CD4-positive, alpha-beta T cell treated with Interferon alpha-2 for 1 hour (primary cell): ENCODE data around the gene LCN15.
"Not testable (repeated sequence)": the region's sequence is repeated elsewhere in the genome, so short reads cannot be mapped to it uniquely, and the experiment has no call there.

Source experiments
- DNase-seq, 2 donors: peaks; one replicate each; pipeline ENCODE4 v3.0.0-alpha.2; 2020 to 2022

LCN15 gene

DNA sequence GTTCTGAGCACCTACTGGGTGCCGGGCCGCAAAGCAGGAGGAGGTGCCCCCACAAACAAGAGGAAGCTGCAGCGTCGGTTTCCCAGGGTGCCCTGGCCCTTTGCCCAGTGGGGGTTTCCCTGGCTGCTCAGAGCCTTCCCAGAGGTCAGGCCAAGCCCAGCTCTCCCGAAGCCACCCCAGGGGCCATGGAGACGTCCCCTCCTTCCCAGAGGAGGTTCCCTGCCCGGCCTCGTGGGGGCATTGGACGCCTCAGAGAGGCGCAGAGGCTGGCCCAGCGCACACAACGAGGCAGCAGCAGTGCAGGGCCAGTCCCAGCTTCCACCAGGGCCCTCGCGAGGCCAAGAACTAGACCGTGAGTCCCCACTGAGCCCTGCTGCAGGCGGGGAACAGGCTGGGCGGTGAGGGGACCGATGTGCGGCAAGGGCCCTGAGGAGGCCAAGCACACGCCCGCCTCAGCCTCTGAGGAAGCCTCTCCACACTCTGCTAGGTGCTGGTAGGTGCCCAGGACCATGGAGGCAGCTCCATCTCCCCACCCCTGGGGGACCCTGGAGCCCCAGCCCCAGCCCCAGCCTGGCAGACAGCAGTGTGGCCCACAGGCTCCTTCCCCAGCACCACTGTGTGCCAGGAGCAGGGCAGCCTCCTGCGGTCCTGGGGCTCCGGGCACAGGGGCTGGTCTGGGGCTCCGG is 45.0 kb downstream of the LCN15 start:
- DNase-seq: peak; percentile 36 to 42

DNA sequence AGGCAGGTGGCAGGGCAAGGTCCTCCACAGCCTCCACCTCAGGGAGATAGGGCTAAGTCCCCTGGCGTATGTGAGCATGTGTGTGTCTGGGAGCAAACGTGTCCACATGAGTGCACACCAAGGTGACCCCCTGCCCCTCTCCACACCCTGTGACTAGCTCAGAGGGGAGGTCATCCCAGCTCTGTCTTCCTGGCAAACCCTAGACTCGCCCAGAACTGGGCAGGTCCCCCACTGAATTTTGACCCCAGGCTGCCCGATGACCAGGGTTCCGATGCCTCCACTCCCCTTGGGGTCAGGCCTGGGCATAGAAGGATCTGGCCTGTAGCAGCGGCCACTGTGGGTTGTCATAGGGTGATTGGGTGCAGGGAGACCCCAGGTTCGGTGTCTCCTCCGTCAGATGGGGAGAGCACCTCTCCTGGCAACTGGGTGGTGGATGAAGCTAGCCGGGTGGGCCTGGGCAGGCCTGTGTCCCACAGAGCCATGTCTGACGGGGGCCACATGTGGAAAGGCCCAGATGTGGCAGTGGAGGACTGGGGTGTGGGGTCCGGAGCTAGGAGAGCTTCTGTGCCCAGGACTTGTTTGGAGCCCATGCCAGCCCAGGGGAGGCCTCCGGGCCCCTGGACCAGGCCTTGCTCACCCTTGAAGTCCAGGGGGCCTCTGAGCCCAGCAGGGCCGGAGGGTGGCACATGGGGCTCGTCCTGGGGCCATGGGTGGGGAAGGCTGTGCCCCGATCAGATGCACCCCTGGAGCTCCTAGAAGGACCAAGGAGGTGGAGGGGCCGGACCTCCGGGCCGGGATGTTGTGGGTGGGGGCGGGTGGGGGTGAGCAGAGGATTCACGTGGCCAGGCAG is 45.7 kb downstream of the LCN15 start:
- DNase-seq: no peak

DNA sequence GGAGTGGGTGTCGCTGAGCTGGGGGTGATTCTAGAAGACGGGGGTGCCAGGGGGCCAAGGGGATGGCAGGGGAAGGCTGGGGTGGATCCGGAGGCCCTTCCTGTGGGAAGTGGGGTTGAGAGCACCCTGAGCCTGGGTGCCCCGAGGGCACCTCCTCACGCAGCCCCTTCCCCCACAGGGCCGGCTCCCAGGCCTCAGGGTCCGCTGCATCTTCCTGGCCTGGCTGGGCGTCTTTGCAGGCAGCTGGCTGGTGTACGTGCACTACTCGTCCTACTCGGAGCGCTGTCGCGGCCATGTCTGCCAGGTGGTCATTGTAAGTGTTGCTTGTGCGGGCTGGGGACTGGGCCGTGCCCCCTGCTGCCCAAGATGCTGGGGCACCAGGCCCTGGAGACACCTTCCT is 46.9 kb downstream of the LCN15 start:
- no peak for DNase-seq

DNA sequence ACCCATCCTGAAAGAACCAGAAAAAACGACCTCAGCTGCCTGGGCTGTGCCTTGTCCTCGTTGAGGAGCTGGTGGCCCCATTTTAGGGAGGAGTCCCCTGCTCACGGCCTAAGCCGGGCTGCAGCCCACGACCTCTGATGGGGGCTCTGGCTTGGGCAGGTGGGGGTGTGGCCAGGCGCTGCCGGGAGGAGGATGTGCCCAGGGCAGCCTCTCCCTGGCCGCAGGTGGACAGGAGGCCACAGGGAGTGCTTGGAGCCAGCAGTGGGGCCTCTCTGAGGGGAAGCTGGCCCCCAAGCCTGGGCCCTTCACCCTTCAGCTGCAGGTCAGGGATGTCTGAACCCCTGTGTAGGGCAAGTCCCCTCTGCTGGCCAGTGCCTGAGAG is 49.4 kb downstream of the LCN15 start:
- DNase-seq: no peak

DNA sequence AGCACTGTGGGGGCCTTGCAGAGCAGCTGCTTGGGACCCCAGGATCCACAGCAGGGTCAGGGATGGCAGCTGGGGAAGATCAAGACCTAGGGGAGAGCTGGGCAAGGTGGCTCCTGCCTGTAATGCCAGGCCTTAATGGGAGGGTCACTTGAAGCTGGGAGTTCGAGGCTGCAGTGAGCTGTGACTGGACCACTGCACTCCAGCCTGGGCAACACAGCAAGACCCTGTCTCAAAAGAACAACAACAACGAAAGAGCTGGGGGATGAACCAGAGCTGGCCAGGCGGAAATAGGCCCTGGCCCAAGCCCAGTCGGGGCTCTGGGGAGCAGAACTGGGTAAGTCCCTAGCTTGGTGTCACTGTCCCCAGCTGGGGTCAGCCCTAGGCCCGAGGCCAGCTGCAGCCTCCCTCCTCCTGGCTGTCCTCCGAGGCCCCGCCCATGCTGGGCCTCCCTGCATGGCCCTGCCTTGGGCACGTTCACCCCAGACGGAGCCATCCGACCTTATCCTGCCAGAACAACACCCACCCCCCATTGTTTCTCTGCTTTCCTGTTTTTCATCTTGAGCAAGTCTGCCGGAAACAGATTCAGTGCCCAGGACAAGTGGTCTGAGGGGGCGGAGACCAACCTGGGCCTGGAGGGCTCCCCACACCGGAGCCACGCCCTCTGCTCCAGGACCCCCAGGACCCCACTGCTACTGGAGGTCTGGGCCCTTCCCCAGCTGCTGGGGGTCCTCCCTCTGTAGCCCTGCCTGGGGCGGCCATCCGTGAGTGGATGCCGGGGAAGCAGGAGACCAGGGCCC is 50.0 kb downstream of the LCN15 start:
- DNase-seq: no peak

DNA sequence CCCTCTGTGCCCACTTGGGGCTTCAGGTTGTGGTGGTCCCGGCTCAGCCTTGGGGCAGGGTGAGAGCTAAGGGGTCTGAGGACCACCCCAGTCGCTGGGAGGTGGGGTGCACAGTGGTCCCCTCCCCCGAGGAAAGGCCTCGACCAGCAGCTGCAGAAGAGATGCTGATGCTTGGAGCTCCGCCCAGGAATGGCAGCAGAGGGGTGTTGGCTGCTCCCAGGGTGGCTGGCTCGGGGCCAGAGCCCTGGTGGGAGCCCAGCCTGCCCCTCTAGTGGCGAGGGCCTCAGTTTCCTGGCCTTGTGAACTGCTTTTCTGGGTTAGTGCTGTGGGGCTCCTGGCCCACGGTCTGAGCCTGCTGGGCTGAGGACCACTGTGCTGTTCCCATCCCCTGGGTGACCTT is 50.8 kb downstream of the LCN15 start:
- no peak for DNase-seq

DNA sequence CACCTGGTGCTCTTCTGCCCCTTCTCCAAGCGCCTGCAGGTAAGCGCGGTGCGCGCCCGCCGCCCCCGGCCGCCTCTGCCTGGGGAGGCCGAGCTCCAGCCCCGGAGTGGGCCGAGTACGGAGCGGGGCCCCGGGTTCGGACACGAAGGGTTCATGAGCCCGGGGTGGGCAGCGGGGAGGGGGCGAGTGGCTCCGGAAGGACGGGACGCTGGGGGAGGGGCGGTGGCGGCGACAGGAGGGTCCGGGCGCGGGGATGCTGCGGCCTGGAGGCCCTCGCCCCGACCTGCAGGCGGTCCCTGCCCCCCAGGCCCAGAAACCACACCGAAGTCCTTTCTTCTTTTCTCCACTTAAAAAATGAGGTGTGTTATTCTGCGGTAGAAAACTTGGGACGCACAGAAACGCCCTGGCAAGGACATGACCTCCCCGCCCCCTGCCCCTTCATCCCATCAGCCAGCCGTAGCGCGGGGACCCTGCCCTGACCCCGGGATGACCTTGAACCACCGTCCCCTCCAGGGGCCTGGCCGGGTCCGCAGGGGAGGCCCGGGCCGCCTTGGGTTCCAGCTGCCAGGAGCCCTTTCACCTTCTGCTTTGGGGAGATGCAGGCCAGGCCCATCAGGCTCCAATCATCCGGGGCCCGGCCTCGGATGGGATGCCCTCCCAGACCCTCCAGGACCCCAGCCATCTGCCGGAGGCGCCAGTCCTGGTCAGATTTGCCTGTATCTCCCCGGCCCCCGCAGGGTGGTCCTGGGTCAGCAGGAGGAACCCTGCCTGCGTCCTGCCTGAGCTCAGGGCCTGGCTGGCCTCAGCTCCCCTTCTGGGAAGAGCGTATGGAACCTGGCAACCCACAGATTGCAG is 51.4 kb downstream of the LCN15 start:
- DNase-seq: no peak

DNA sequence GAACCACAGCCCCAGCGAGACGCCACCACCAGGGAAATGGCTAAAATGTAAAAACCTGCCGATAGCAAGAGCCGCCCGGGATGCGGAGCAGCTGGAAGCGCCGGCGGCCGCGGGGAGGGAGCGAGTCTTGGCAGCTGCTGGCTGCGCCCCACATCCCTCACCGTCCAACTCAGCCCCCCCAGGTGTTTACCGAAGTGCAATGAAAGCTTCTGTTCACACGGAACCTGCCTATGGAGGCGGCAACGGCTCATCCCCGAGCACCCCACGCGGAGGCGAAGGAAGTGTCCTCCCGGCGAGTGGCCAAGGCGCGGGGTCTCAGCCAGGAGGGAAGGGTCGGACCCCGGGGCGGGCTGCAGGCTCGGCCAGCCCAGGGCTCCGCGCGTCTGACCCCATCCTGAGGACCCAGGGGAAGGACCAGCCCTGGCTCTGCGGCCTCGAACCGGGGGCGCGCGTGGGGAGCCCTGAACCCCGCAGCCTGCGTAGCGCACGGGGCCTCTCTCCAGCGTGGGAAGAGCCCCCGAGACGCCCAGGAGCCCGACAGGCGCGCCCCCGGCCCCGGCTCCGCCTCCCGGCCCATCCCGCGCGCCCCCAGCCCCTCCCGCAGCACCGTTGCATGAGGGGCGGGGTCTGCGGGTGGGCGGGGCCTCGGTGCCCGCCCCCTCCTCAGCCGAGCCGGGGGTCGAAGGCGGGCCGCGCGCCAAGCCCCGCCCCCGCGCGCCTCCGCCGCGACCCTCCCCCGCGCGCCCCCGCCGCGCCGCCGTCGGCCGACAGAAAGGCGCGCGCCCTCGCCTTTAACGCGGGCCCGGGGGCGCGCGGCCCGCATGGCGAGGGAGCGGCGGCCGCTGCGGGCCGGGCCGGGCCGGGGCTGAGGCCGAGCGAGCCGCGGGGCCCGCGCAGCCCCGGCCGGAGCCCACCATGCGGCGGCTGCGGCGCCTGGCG is 52.3 kb downstream of the LCN15 start, which contains the start of gene DIPK1B:
DIPK1B (plus strand) TSS at position 822 of the 939 bp plus-strand sequence; CDS start at position 916, 94 bp downstream.
- DNase-seq: no peak

DNA sequence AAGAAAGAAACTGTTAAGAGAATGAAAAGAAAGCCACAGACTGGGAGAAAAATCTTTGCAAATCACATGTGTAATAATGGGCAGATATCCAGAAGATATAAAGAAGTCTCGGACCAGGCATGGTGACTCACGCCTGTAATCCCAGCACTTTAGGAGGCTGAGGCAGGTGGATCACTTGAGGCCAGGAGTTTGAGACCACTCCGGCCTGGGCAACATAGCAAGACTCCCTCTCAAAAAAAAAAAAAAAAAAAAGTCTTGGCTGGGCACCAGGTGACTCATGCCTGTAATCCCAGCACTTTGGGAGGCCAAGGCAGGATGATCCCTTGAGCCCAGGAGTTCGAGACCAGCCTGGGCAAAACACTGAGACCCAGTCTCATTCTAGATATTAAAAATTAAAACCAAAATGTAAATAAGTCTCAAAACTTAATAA is 53.1 kb downstream of the LCN15 start:
- DNase-seq: not testable (repeated sequence)

DNA sequence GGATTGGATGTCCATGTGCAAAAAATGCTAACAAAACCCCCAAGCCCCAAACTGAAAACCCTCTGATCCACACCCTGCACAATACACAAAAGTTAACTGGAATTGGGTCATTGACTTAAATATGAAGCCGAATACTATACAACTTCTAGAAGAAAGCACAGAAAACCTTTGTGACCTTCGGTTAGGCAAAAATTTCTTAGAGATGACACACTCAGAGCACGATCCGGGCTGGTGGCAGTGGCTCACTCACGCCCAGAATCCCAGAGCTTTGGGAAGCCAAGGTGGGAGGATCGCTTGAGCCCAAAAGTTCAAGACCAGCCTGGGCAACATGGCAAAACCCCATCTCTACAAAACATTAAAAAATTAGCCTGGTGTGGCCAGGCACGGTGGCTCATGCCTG is 53.8 kb downstream of the LCN15 start:
- no peak for DNase-seq
